Hepatocyte (in vitro differentiated cells): ENCODE data around the gene SEMA5A.

Experiments used
- EZH2phosphoT487 ChIP-seq: fragments of 200-600 bp; sonication (generic); IDR thresholded peaks from one replicate; pipeline ENCODE4 v1.6.1; 2018; ENCODE audit warnings: antibody characterized with exemption, mild to moderate bottlenecking, low read depth, moderate library complexity; ENCODE audit not compliant: unreplicated experiment, severe bottlenecking
- TF ChIP-seq, protein P1 (sequence below): fragments of 200-600 bp; sonication (generic); IDR thresholded peaks from 2 replicates; pipeline ENCODE4 v1.5.1; 2016; ENCODE audit warnings: antibody characterized with exemption, mild to moderate bottlenecking; ENCODE audit not compliant: poor library complexity

GRCh38 chr5:9573796-9574195 lies 27.9 kb upstream of the SEMA5A start:
- TF ChIP-seq, protein P1, sequence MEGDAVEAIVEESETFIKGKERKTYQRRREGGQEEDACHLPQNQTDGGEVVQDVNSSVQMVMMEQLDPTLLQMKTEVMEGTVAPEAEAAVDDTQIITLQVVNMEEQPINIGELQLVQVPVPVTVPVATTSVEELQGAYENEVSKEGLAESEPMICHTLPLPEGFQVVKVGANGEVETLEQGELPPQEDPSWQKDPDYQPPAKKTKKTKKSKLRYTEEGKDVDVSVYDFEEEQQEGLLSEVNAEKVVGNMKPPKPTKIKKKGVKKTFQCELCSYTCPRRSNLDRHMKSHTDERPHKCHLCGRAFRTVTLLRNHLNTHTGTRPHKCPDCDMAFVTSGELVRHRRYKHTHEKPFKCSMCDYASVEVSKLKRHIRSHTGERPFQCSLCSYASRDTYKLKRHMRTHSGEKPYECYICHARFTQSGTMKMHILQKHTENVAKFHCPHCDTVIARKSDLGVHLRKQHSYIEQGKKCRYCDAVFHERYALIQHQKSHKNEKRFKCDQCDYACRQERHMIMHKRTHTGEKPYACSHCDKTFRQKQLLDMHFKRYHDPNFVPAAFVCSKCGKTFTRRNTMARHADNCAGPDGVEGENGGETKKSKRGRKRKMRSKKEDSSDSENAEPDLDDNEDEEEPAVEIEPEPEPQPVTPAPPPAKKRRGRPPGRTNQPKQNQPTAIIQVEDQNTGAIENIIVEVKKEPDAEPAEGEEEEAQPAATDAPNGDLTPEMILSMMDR = no peak
- no peak for TF ChIP-seq EZH2phosphoT487
